SK-N-MC (cell line): ENCODE data around the gene GALNT8.

Experiments used
- DNase-seq: peaks from one replicate; pipeline ENCODE4 v3.0.0-alpha.2; 2011; ENCODE audit warnings: low read depth, low spot score
- H3K27ac ChIP-seq: fragments of 200-600 bp; sonication (generic); 2 replicates; pipeline ENCODE4 v1.5.1; 2016; ENCODE audit warnings: mixed run types
- H3K36me3 ChIP-seq: fragments of 200-600 bp; sonication (generic); 2 replicates; pipeline ENCODE4 v1.6.1; 2017; ENCODE audit warnings: antibody characterized with exemption, low read length, mixed read lengths; ENCODE audit not compliant: insufficient read depth
- H3K4me3 ChIP-seq: fragments of 200-600 bp; sonication (generic); 2 replicates; pipeline ENCODE4 v1.5.1; 2016
- H3K9ac ChIP-seq: fragments of 200-600 bp; sonication (generic); 2 replicates; pipeline ENCODE4 v1.8.0; 2017; ENCODE audit warnings: mixed run types, mixed read lengths; ENCODE audit not compliant: insufficient read length
- H3K9me3 ChIP-seq: fragments of 200-600 bp; sonication (generic); 2 replicates; pipeline ENCODE4 v1.6.1; 2017; ENCODE audit warnings: low read depth, mild to moderate bottlenecking, antibody characterized with exemption, low read length, moderate library complexity, mixed read lengths
- EZH2 ChIP-seq: fragments of 200-600 bp; sonication (generic); IDR thresholded peaks from one replicate; pipeline ENCODE4 v1.6.1; 2017; ENCODE audit warnings: antibody characterized with exemption
- FOXP2 ChIP-seq: optimal IDR thresholded peaks from 2 replicates; pipeline ENCODE3; 2011; ENCODE audit warnings: mild to moderate bottlenecking, moderate library complexity; ENCODE audit not compliant: insufficient read depth; ENCODE audit errors: extremely low read length, control extremely low read depth
- POLR2AphosphoS5 ChIP-seq: IDR thresholded peaks from 2 replicates; pipeline ENCODE4 v1.6.1; 2012; ENCODE audit warnings: mild to moderate bottlenecking, low read depth, low read length, borderline replicate concordance

GALNT8 gene

DNA sequence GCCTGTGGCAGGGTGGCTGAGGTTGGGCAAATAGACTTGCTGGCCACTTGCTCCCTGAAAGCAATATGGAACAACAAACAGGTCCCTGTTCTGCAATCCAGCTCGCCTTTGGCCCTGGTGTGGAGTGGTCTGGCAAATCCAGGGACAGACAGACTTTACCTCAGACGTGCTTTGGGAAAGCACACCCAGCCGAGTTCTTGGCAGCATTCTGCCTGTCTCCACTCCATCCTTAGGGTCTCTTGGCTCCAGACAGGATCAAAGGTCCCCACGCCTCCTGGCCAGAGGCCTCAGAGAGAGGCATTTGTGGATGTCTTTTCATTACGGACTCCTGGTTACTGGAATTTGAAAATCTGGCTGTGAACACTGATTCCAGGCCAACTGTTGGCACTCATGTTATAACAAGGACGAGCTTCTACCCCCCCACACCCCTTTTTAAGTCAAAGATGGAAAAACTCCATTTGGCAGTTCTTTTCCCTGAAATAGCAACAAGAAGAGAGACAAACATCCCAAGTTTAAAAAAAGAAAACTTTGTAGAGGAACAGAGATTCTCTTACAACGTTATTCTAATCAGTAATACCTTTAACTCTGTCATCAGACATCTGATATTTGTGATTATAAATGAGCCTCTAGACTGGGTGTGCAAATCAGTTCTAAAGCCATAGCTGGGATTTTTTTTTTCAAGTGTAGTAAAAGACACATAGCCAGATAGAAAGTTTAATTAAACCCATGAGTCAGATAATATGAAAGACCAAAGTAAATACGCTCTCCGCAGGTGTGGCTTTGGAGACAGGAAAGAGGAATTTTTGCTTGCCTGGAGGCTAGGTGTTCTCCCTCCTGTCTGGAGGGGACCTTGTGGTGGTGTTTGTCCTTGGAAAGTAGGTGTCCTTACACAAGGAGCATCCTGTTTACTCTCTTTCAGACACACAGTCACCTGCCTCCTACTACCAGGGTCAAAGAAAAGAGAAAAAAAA is 60.7 kb downstream of the GALNT8 start:
- no peaks in the 10 kb centered on the region for H3K36me3 ChIP-seq
- TF ChIP-seq POLR2AphosphoS5 (no peak), FOXP2 (no peak), EZH2 (no peak)
- H3K27ac ChIP-seq = no peak overlapping the region
- no peak overlapping the region for H3K9ac ChIP-seq
- H3K4me3 ChIP-seq = no peak overlapping the region
- DNase-seq = no peak
- H3K9me3 ChIP-seq = no peaks in the 10 kb centered on the region

DNA sequence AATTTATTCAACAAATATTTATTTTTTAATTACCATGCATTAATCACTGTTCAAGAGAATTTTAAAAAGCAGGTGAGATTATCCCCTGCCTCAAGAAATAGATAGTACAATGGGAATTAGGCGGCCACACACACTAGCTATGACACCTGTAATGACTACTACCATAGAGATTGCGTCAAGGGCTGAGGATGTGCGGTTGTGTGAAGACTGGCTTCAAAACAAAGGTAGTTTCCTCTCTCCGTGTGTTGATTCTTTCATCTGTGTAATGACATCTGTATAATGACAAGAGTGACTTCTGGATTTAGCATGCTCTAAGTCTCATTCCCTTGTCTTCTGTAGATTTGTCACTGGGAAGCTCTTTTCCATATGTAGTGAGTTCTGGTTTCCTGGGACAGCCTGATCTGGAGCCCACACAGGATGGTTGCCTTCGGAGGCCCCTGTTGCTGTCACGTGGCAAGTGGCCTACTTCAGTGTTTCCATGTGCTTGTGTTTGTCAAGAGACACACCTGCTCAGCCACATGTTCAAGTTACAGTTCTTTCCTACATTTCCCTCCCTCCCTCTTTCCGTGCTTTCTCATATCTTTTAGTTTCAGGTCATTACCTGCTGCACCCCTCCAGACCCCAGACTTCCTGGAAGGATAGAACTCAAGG is 64.3 kb downstream of the GALNT8 start:
- Histone ChIP-seq H3K9ac (no peak overlapping the region), H3K9me3 (no peaks in the 10 kb centered on the region), H3K36me3 (no peaks in the 10 kb centered on the region), H3K27ac (no peak overlapping the region), H3K4me3 (no peak overlapping the region)
- DNase-seq = no peak
- TF ChIP-seq EZH2 = no peak
- TF ChIP-seq POLR2AphosphoS5 = no peak
- TF ChIP-seq FOXP2 = no peak

DNA sequence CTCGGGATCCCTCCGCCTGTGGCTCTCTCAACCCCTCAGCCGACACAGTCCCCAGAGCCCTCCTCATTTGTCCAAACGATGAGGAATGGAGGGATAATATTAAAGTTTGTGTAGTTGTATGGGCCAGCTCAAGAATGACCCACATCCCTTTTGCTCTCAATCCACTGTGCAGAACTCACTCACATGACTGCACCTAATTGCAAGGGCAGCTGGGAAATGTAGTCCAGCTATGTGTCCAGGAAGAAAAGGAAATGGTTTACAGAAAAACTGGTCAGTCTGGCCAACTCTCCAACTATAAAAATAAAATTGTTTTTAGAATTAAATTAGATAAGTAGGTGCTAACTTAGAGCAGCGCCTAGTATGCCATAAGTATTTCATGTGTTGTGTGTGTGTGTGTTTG is 66.6 kb downstream of the GALNT8 start:
- Histone ChIP-seq H3K9ac (no peak overlapping the region), H3K9me3 (no peaks in the 10 kb centered on the region), H3K36me3 (no peaks in the 10 kb centered on the region), H3K27ac (no peak overlapping the region), H3K4me3 (no peak overlapping the region)
- no peak for DNase-seq
- TF ChIP-seq POLR2AphosphoS5 = no peak
- no peak for TF ChIP-seq EZH2
- no peak for TF ChIP-seq FOXP2

DNA sequence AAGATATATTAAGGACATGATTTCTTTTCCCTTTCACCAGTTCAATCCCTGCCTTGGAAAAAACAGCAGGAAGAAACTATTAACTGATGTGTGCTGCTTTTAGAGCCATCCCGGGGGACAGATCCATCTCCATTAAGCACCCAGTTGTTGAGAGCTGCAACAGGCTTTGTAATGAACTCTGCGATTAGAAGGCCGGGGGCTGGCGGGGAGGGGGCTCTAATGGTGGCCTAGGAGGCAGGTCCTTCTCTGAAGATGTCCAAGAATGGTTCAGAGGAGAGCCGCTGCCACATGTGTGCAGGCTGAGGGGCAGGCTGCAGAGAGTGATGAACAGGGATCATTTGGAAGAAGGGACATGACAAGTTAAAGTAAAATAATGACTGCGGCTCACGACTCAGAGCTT is 67.8 kb downstream of the GALNT8 start:
- no peak for TF ChIP-seq FOXP2
- no peak for TF ChIP-seq EZH2
- no peak for TF ChIP-seq POLR2AphosphoS5
- Histone ChIP-seq H3K27ac (no peak overlapping the region), H3K9me3 (no peaks in the 10 kb centered on the region), H3K9ac (no peak overlapping the region), H3K4me3 (no peak overlapping the region), H3K36me3 (no peaks in the 10 kb centered on the region)
- DNase-seq = no peak

DNA sequence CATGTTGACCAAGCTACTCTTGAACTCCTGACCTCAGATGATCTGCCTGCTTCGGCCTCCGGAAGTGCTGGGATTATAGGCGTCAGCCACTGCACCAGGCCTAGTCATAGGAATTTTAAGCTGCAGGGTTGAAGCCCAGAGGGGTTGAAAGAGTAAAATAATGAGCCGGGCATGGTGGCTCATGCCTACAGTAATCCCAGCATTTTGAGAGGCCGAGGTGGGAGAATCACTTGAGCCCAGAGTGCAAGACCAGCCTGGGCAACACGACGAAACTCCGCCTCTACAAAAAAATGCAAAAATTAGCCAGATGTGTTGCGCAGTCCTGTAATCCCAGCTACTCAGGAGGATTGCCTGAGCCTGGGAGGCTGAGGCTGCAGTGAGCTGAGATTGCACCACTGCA is 69.6 kb downstream of the GALNT8 start:
- Histone ChIP-seq H3K4me3 (no peak overlapping the region), H3K9me3 (no peaks in the 10 kb centered on the region), H3K9ac (no peak overlapping the region), H3K27ac (no peak overlapping the region), H3K36me3 (no peaks in the 10 kb centered on the region)
- DNase-seq = no peak
- TF ChIP-seq EZH2 (no peak), FOXP2 (no peak), POLR2AphosphoS5 (no peak)

DNA sequence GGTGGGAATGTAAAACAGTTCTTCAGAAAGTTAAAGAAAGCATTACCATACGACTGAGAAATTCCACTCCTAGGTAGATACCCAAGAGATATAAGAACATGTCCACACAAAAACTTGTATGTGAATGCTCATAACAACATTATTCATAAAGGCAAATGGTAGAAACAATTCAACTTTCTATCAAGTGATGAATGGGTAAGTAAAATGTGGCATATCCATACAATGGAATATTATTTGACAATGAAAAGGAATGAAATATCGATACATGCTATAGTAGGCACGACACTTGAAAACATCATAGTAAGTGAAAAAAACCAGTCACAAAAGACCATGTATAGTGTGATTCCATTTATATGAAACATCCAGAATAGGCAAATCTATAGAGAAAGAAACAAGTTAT is 71.3 kb downstream of the GALNT8 start:
- Histone ChIP-seq H3K4me3 (no peak overlapping the region), H3K9ac (no peak overlapping the region), H3K36me3 (no peaks in the 10 kb centered on the region), H3K27ac (no peak overlapping the region), H3K9me3 (no peaks in the 10 kb centered on the region)
- no peak for DNase-seq
- TF ChIP-seq FOXP2 = no peak
- TF ChIP-seq EZH2 = no peak
- no peak for TF ChIP-seq POLR2AphosphoS5

DNA sequence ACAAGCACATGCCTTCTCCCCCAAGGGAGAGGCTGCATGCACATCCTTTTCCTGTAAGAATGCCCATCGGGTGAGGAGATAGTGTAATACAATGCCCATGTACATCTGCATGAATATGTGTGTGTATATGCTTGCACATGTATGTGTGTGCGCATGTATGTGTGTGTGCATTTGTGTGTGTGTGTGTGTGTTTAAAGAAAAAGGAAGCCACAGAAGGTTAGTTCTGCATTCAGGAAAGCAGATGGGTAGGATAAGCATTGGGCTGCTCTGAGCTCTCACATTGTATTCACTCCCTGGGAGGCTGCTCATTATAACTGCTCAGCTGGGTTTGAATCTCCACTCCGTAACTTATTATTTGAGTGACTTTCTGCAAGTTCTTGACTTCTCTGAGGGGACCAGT is 74.3 kb downstream of the GALNT8 start:
- no peaks in the 10 kb centered on the region for H3K36me3 ChIP-seq
- DNase-seq = no peak
- H3K4me3 ChIP-seq = no peak overlapping the region
- H3K9ac ChIP-seq = no peak overlapping the region
- TF ChIP-seq FOXP2 (no peak), POLR2AphosphoS5 (no peak), EZH2 (no peak)
- H3K27ac ChIP-seq = no peak overlapping the region
- H3K9me3 ChIP-seq = no peaks in the 10 kb centered on the region

DNA sequence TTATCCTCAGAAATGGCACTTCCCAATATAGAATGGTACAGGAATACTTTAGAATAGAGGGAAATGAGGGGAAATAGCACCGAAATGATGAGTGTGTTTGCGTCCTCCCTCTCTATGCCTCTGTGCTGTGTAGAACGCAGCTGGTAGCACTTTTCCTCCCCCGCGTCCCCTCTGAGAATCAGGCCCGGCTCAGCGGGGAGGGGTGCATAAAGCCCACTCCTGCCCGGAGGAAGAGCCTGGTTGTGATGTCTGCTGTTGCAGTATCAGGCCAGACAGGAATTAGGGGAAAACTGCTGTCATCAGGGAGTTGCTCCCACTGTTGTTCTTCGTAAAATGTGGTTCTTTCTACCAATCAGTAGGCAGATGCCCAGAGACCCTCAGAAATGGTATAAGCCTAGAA is 76.0 kb downstream of the GALNT8 start:
- Histone ChIP-seq H3K9me3 (no peaks in the 10 kb centered on the region), H3K36me3 (no peaks in the 10 kb centered on the region), H3K9ac (no peak overlapping the region), H3K27ac (no peak overlapping the region), H3K4me3 (no peak overlapping the region)
- no peak for DNase-seq
- TF ChIP-seq FOXP2 = no peak
- no peak for TF ChIP-seq POLR2AphosphoS5
- TF ChIP-seq EZH2 = no peak
